NCI-H446 treated with DMSO at 0.1 percent for 48 hours (cell line): ENCODE measurements around the gene DSG3.

ENCODE experiments used
- DNase-seq: peaks from one replicate; lab custom pipeline; 2025; lab: John Stamatoyannopoulos, UW

DSG3 gene

DNA sequence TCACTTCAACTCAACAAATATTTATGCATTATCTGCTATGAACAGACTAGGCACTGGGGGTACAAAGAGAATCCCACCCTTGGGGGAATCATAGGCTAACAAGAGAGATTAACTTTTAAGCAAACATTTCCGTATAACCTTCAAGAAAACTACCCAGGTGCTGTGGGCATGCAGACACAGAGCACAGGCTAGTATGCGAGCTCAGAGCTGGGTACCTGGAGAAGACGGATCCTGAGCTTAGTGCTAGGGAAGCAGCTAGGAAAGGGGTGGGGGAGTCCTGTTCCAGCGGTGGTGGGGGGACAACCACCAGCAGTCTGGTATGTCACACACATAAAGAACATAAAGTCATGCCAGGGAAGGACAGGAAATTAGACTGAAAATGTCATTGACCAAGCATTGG lies 17.5 kb upstream of the DSG3 start:
- no peak for DNase-seq

DNA sequence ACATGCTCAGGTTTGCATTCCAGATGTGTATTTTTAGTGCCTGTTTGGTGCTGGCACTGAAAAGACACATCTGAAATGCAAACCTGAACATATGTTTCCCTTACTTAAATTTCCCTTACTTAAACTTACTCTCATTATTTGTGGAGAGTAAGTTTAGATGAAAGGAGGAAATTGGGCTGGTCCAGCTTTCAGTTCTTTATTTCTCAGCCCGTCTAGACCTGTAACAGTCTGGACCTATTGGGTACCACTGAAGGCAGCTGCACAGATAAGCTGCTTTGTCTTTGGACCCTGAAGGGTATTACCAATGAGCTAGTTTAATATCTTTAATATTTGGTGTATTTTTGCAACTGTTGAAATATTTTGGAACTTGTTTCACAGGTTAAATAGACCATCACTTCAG lies 17.0 kb upstream of the DSG3 start:
- no peak for DNase-seq

DNA sequence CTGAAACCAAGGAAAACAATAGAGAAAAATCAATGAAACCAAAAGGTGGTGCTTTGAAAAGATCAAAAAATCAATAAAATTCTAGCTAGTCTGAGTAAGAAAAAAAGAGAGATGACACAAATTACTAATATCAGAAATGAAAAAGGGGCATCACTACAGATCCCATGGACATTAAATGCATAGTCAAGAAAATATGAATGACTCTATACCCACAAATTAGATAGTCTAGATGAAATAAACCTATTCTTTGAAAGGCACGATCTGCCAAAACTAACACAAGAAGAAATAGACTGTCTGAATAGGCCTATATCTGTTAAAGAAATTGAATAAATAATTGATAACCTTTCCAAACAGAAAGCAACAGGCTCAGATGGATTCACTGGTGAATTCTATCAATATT lies 15.2 kb upstream of the DSG3 start:
- DNase-seq: no peak

DNA sequence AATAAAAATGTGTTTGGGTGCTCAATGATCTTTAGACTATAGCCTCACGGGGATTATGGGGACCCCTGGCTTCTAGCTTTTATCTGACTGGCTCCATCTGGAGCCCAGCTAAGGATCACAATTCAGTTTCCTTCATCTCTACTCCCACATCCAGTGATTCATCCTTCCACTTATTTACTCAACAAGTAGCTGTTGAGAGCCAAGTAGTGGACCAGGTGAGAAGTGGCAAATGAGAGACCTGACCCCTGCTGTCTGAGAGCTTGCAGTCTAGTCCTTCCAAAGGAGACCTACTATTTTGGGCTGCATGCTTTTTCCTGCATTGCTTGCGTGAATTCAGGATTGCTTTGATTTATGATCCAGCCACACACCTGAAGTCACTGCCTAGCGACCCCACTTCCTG lies 10.7 kb upstream of the DSG3 start:
- DNase-seq: no peak

DNA sequence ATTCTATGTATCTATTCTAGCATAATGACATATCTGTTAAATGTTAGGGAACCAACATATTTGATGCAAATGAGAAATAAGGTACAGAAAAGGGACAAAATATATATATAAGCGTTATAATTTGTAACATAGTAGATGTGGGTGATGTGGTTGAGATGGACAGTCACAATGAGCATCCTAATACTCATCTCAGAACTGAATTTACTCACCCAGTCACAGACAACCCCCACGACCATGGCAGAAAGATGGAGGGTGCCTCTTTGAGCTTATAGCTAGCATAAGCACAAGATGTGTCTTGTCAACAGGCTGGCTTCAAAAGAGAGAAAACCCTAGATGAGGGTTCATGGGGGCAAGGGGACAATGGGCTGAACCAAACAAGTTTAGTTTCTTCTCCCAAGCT lies 9.1 kb upstream of the DSG3 start:
- DNase-seq: no peak

DNA sequence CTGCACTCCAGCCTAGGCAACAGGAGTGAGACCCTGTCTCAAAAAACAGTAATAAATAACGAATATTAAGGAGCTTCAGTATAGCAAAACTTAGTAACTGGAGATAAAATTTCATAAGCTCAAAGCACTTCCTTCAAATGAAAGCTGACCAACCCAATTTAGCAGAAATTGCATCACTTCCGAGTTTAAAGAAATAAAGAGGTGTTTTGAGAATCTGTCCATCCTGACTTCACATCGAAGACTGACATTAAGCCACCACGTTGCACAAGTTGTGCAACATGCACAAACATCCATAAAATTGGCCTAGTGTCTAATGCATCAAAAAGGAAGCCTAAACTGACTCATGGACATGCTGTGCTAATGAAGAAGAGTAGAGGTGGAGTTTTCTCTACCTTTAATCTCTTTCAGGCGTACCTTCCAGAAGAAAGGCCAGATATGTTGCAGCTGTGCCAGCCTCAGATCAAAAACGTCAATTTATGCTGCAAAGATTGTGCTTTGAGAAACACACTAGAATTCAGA lies 7.7 kb upstream of the DSG3 start:
- no peak for DNase-seq

DNA sequence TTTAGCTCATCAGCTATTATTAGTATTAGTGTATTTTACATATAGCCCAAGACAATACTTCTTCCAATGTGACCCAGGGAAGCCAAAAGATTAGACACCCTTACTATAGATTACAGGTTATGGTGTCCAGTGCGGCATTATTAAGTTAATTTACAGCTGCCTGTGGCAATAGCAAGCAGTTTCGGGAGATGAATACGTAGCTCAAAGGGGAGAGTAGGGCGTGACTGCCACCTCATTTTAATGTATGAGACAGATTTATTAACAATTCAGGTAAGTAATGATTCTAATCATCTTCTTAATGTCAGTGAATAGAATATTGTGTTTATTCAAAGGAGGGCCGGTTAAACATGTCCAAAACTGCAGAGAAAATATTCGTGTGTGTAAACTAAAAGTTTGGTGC lies 6.8 kb upstream of the DSG3 start:
- no peak for DNase-seq

DNA sequence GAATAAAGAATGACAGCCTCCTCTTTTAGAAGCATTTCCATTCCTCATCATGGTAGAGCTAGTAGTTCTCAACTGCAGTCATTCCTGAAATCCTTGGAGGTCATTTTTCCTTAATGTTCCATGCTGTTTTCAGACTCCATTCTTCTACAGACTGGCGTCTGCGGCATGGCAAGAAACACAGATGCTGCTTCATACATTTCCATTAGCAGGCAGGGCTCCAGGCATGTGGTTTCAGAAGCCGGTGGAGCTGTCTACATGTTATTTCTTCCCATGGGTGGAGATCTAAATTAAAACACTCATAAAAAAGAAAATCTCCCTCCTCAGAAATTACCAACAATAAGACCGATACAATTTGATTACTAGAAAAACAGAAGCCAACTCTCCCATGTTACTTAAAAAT lies 6.0 kb upstream of the DSG3 start:
- no peak for DNase-seq

DNA sequence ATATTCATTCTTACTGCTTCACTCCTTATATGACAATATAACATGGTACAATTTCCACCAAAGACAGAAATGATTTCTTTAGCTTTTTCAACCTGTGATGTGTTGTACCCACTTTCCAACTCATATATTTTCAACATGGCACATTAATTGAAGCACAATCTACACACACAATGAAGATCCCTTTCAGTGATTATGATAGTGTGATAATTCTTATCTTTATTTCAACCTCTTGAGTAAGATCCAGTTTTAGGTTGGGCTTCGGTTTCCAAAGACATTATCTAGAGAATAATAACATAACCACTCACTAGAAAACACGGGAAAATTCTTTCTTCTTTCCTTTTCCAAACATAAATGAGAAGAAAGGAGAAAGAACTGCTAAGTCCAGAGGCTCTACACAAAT lies 3.4 kb upstream of the DSG3 start:
- no peak for DNase-seq

DNA sequence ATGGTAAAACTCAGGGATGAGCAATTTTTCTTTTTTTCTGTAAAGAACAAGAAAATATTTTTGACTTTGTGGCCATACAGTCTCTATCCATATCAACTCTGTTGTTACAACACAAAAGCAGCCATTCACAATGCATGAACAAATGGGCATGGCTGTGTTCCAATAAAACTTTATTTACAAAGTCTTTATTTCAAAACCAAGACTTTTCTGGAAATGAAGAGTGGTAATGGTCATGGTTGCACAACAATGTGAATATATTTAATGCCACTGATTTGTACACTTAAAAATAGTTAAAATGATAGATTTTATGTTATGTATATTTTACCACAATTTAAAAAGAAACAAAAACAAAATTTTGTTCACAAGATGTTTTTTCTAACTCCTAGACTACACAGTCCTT lies 1.6 kb upstream of the DSG3 start:
- no peak for DNase-seq

DNA sequence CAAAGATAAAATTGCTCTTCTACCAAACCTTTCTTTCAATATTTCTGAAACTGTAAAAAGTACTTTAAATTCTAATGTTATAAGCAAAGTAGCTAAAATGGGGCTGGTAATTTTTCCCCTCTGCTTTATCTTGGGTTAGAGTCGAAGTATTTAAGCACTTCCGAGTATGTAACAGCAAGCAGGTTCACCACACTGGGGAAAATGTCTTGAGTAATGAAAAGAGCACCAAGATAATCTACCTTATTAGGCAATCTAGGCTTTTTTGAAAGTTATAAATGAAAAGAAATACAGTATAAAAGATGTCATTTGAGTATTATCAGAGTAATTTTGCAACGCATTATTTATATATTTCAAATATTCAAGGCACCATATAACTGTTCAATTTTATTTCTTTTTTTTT lies 687 bp upstream of the DSG3 start:
- no peak for DNase-seq

DNA sequence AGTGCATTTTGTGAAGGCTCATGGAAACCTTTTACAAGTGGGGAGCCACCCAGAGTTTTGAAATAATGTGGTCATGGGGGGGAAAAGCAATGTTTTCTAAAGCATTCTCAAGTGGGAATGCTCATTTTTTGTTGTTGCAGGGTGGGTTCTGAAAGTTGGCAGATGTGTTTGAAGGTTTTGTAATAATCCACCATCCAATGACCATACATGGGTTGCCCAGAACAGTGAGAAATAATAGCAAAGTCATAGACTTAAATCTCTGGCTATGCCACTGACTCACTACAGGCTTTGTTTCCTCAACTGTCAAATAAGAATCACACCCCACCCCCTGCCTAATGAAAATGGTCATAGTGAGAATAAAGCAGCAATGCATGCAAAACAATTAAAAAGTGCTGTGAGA lies 2.9 kb downstream of the DSG3 start:
- DNase-seq: no peak

DNA sequence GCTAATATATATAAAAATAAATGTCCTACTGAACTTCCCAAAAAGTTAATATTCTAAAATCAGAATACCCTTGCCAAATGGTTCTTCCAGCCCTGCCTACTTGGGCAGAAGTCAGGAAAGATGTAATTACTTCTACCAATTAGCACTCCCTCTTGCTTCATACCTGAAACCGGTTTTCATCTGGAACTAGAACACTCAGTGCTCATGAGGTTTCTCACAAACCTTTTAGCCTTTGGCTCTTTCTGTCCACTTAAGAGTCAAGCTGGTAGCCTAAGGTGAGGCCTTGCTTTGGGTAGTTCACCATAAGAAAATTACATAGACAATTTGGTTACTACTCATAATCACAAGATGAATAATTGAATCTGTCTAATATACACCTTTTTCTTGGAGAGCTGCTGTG lies 4.1 kb downstream of the DSG3 start:
- no peak for DNase-seq

DNA sequence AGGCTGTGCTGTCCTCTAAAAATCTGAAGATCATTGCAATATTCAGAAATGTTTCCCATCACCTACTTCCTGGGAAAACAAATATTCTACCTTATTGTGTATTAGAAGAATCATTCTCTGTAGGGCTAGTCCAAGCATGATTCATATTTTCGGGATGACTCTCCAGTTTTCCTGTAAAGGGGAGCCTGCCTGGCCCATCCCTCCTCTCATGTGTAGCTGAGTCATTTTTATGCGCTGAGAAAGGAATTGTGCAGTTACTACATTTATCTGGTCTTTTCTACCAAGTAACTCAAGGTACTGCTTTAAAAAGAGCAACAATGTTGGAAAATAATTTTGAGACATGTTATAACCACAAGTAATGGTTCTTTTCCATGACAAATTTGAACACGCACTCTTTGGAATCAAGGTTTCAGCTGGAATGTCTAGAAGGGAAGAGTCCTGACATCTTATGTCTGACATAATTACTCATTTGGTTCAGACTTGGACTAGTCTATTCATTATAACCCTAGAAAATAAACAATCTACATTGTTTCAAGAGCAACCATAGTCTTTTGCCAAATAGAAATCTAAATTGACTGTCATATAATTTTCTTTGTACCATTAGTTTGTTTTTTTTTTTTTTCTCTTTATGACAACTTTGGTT lies 6.6 kb downstream of the DSG3 start:
- no peak for DNase-seq

DNA sequence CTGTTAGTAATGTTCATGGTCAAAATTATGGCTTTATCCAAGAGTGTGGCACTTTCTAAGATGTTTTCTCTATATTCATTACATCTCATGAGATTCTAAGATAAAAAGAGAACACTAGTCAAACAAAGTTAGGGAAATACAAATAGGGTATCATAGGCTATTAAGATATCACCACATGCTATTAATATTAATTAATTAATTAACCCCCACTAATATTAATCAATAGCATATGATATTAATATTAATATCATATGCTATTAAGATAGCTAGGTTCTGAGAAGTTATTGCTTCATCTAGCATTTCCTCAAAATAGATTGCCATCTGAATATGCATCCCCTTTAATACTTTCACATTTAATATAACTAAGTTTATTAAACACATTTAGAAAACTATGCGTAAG lies 22.1 kb downstream of the DSG3 start:
- no peak for DNase-seq

DNA sequence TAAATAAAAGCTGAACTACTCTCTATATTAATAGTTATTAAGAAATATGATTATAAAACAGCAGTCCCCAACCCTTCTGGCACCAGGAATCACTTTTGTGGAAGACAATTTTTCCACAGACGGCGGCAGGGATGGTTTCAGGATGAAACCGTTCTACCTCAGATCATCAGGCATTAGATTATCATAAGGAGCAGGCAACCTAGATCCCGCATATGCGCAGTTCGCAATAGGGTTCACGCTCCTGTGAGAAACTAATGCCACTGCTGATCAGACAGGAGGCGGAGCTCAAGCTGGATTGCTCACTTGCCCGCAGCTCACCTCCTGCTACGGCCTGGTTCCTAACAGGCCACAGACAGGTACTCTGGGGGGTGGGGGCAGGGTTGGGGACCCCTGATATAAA lies 31.1 kb downstream of the DSG3 start:
- DNase-seq: no peak

DNA sequence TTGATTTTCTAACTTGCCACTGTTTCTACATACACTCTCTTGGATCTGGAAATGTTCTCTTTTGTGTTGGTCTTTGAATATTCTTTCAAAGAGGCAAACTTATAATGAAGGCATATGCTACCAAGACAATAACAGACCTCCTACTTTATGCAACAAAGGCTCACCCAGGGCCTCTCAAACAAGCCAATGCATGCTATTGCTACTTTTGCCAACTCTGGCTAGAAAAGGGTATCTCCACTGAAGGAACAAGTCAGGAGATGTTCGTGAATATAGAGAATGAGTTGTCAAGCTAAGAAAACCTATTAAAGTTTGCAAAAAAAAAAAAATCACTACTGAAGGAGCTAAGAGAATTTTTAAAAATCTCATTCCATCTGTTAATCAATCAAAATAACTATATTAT lies 34.5 kb downstream of the DSG3 start:
- no peak for DNase-seq

DNA sequence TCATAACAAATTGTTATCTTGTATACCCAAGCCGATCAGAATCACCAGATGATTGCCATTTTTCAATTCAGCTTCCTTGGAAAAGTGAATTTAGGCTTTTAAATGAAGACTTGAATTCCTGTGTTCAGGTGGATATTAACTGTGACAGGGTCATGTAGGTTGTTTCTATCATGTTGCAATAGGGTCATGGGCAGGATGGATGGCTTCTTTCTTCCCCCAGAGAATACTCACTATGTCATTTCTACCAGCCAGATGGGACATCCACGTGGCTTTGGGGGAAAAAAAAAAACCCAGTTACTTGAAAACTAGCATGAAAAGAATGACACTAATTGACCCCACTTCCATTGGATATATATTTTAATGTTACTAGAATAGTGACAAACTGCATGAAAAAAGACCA lies 35.9 kb downstream of the DSG3 start:
- no peak for DNase-seq

DNA sequence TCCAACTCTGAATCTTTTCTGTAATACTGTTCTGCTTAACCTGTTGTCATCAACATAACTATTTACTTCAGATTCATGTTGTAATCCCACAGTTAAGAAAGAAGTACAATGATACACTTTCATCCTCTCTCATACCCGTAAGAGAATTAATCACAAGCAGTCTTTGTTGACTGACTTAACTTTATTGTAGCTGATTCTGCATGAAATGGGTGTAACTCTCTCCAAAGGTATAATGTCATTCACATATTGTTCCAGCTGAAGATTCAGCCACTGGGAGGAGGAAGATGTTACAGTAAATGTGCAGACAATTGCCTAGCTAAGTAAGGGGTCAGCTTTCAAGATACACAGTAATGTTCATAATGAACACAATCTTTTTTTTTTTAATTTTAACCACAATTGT lies 36.9 kb downstream of the DSG3 start:
- DNase-seq: no peak

DNA sequence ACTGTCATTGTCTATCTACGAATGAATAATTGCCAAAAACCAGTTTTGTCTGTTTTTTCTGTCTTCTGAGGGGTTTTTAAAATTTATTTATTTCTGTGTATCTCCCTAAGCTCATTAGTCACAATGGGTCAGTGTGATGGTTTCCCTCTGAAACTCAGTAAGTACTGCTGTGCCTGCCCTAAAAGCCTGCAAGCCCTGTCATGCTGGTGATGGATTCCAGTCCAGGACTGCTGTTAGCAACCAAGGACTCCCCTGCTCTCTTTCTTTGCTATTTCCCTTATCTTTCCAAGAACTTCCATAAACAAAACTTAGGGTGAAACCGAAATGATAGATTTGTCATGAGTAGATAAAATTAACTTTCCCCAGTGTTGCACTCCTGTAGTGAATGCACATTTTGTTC lies 38.6 kb downstream of the DSG3 start:
- no peak for DNase-seq

DNA sequence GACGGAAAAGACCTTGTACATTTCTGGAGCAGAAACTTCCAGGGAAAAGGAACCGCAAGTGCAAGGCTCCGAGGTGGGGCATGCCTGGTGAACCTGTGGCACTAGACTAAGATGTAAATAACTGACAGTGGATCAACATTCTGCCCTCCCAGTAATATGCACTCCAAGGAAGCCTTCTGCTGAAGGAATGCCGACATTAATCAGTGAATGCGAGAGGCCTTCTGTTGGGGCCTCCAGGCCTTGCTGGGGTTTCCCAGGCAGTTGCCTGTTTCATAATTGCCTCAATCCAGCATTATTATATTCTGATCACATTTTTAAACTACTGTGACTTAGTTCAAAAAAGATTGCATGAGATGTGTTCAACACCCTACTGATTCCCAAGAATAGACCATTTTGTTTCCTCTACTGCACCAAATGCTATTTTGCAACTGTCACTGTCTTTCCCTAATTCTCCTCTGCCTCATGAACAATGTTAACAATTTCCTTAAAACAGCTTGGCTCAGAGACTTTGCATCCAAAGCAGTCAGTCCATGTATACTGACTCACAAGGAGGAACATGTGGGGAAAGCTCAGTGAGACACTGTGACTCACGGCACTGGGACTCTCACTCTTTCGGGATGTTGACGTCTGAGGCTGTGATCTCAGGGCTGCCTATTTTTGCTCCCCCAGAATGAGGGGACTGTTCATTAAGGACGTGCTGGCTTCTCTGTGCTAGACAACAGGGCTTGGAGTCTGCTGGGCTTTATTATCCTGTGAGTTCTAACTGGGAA lies 39.9 kb downstream of the DSG3 start:
- DNase-seq: no peak

DNA sequence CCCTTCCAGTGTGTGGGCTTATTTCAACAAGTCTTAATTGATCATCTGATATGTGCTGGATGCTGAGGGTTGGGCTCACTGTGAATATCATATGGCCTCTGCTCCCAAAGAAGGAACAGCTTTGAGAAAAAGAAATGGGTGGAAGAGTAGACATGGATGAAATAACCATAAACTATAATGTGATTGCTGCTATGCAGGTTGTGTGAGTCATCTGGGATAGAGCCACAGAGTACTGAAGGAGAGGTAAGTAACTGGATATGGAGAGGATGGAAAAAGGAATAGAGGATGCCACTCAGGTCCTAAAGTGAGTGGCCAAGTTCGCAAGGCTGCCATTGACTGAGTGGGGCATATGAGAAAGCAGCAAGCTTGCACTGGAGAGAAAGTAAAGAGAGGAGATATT lies 41.8 kb downstream of the DSG3 start:
- DNase-seq: no peak

DNA sequence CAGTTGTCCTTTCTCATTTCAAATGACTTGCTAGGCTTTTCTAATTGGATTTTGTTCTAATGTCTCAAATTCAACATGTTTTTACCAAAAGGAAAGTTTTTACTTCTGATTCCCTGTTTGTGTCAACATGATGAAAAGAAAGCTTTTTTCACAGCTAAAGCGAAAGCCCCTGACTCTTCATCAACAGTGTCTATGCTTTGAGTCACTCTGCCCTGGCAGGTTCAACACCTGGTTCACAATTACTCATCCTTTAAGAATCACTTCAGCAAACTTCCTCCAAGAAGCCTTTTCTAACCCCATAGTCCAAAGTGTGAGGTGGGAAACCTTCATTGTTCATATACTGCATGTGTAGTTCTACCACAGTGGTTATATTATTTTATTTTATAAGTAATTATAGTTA lies 42.8 kb downstream of the DSG3 start:
- DNase-seq: no peak

DNA sequence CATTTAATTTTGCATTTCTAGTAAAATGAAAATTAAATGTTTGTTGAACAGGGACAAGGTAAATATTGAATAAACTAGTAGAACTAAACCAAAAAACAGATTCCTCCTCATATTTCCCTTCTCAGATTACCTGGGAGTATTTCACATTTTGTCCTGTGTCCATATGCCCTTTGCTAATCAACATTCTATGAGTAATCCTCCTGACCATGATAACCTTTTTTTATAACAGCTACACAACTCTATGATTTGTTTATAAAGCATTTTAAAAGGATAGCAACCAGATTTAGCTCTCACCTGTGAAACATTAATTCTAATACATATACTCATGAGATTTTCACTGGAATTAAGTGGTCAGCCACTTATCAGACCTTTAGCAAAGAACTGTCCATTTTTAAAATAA lies 43.3 kb downstream of the DSG3 start:
- DNase-seq: no peak
